GM20000 (cell line): ENCODE results near the gene ARHGAP4.

Source experiments
- DNase-seq: peaks from one replicate; pipeline ENCODE4 v3.0.0; 2012; ENCODE audit warnings: low spot score
- TF ChIP-seq, protein P1 (sequence below): IDR thresholded peaks from 2 replicates; pipeline ENCODE4 v1.5.1; 2012; ENCODE audit warnings: mild to moderate bottlenecking, control low read depth; ENCODE audit errors: extremely low read depth, missing control alignments

The ARHGAP4 gene

DNA sequence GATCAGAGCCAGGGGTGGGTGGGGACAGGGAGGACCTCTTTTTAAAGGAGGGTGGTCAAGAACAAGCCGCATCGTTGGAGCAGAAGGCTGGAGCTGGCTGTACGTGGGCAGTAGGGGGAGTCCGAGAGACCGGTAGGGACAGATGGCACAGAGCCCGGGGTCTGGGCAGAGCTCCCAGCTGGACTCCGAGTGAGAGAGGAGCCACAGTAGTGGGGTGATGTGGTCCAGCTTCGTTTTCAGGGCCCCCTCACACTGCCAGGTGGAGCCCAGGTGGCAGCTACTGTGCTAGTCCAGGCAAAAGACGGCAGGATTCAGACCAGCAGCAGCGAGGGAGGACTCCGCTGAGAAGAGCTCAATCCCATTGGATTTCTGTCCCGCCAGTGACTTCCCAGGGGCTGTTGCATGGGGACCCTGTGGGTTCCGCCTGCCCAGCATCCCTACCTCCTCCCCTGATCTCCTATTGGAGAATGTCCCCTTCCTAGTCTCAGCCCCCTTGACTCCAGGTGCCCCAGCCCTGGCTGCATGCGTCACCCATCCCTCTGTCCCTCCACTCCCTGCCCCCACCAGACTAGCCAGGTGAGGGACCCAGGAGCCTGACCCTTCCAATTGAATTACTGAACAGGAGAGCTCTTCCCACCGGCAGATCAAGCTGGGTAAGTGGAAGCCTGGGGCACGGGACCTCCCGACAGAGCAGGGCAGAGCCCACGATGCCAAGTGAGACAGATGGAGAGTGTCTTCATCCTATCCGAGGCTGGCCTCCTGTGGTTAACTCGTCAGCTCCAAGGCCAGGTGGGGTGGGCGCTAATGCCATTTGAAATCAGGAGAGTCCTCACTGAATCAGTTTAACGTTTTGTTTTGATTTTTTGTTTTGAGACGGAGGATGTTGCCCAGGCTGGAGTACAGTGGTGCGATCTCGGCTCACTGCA is 2.9 kb downstream of the ARHGAP4 start:
- TF ChIP-seq, protein P1, sequence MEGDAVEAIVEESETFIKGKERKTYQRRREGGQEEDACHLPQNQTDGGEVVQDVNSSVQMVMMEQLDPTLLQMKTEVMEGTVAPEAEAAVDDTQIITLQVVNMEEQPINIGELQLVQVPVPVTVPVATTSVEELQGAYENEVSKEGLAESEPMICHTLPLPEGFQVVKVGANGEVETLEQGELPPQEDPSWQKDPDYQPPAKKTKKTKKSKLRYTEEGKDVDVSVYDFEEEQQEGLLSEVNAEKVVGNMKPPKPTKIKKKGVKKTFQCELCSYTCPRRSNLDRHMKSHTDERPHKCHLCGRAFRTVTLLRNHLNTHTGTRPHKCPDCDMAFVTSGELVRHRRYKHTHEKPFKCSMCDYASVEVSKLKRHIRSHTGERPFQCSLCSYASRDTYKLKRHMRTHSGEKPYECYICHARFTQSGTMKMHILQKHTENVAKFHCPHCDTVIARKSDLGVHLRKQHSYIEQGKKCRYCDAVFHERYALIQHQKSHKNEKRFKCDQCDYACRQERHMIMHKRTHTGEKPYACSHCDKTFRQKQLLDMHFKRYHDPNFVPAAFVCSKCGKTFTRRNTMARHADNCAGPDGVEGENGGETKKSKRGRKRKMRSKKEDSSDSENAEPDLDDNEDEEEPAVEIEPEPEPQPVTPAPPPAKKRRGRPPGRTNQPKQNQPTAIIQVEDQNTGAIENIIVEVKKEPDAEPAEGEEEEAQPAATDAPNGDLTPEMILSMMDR, result peak; percentile 17
- peak; percentile 60 for DNase-seq

DNA sequence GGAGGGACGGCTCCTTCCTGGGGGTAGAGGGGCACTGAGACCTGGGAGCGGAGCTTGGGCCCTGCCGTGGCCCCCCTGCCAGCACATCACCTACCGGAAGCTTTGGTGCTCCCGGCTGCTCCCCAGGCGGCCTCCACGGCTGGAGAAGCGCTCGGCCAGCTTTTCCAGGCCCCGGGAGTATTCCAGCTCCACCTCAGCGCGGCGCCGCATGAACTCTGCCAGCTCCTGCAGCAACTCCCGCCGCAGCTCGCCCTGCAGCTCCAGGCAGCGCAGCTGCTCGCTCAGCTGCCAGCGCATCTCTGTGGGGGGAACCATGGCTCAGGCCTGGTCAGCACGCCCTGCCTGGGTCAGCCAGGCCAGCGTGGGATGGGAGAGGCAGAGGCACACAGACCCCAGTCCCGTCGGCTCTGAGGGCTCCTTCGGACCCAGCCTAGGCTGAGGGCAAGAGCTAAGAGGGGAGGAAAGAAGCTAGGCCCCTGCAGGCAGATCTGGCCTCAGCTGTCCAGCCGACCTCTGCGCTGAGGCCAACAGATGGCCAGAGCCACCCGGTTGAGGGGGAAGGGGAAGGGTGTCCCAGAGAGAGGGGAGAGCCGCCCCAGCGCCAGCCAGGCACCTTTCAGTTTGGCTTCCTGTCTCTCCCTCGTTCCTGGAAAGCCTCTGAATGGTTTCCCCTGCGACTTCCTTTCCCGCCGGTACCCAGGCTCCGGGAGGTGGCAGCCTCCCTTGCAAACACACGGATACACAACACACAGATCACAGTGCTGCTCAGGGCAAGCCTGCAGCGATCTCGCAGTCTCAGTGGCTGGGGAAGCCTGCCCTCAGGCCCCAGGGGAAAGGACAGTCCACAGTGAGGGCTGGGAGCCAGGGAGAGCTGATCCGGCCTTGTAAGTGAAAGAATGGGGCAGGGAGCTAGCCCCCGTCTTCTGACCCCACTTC is 4.3 kb downstream of the ARHGAP4 start:
- TF ChIP-seq, protein P1, result no peak
- DNase-seq, result no peak

DNA sequence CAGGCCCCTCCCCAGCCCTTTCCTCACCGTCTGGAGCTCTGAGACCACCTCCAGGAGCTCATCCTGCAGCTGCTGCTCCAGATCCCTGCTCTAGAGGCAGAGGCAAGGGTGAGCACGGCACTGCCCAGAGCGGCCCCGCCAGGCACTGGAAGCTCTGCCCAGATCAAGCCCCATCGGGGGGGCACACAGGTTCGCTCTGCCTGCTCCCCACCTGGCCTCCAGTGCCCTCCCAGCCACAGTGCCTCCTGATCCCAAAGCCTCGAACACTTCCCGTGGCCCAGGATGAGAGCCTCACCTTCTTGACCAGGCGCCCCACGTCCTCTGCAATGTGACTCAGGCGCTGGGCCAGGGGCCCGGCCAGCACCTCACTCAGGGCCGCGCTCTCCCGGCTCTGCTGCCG is 5.0 kb downstream of the ARHGAP4 start:
- DNase-seq, result no peak
- TF ChIP-seq, protein P1, result no peak

DNA sequence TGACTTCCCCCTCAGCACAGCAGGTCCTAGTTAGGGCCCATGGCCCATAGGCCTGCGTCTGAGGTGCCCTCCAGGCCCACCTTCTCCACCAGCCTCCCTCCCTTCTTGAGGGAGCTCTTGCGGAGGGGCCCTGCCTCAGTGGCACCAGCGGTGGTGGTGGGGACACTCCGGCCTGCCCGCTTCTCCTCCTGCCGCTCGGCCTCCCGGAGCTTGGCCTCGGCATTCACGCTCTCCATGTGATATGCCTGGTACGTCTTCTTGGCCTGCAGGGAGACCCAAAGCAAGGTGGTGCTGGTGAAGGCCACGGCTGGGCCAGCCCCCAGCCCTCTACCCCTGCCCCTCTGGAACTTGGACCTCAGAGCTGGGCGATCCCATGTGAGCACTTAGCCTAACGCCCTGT is 5.5 kb downstream of the ARHGAP4 start:
- TF ChIP-seq, protein P1, result no peak
- DNase-seq, result no peak

DNA sequence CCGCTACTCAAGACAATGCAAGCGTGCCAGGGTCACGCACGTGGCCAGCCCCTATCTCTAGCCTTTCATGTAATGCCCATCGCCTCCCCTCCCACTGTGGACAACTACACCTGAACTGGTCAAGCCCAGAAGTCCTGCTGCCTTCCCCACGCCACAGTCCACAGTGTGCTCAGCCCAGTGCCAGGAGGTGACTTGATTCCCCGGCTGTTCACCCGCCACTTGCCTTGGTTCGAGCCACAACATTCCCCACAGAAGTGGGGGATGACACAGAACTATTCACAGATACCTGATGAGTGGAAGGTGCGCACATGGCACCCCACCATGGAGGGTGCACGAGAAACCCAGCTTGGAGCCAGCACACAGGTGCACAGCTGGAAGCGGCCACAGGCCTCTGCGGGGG is 6.8 kb downstream of the ARHGAP4 start:
- TF ChIP-seq, protein P1, result no peak
- DNase-seq, result no peak

DNA sequence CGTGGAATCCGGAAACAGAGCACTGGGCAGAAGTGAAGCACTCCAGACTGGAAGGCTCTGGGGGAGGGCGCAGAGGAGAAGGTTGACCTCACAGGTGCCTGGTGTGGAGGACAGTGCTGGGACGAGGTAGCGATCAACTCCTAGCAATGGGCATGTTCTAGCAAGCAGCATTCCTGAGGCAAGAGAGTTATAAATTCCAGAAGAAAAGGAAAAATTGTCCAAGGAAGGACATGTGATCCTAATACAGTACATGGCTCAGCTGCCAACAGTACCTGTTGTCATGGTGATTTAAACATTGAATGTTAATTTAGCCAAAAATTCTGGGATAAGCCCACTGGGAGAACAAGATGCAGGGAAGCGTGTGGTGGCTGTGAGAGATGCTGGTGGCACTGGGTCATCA is 8.2 kb downstream of the ARHGAP4 start:
- TF ChIP-seq, protein P1, result no peak
- no peak for DNase-seq

DNA sequence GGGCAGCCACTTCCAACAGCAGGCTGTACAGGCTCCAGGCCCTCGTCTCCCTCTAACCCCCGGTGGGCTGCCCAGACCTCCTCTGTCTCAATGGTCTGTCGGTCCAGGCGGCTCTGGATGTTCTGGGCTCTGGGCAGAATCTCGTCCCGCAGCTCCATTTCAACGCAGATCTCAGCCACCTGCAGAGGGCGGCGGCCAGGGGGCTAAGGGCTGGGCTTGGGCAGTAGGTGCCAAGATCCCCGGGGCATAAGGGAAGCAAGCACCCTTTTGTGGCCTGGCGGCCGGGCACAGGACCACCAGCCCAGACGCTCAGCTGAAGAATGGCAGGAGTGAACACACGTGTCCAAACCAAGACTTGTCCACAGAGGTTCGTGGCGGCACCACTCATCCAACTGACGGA is 12.4 kb downstream of the ARHGAP4 start:
- DNase-seq, result no peak
- TF ChIP-seq, protein P1, result no peak
